HepG2 (cell line): ENCODE results near the gene FAM180A. TPM values are rescaled to one million over a fixed set of nuclear protein-coding genes. Genes with fewer than 3 reads are reported as not detected.

ENCODE experiments used
- ATAC-seq: fragments of 200-7000 bp; cut with Tn5 transposase; 3 replicates; pipeline ENCODE4 v1.9.1; 2020; ENCODE audit warnings: mild to moderate bottlenecking, moderate library complexity
- BruUV-seq: library from RNA; stranded (reverse); fragments of 400-500 nt; replicated peaks from 2 replicates; lab custom pipeline; 2021; lab: Mats Ljungman, UMichigan
- CTCF ChIA-PET: fragments of 300-600 bp; formaldehyde crosslinking; extraction: SDS; loops from one replicate; lab custom pipeline; 2021; ENCODE audit warnings: low total read pairs, inconsistent platforms, low intra/inter-chr PET ratio; lab: Yijun Ruan, JAX
- POLR2A ChIA-PET: fragments of 350-600 bp; sonication (Branson Sonifier 250); formaldehyde crosslinking; loops from one replicate; lab custom pipeline; 2020; ENCODE audit warnings: antibody characterized with exemption, inconsistent platforms; lab: Yijun Ruan, JAX
- DNase-seq: peaks from one replicate; pipeline ENCODE4 v3.0.0-alpha.2; 2015; ENCODE audit warnings: low spot score
- FAIRE-seq: peaks from 3 replicates; lab custom pipeline; 2011; peaks lifted over from hg19 to GRCh38; lab: Jason Lieb, UNC
- H2AFZ ChIP-seq: one replicate; pipeline ENCODE4 v1.6.1; 2011; ENCODE audit warnings: low read length, inconsistent platforms
- H3K27ac ChIP-seq: fragments of 300-600 bp; 3 replicates; pipeline ENCODE4 v1.8.0; 2011; ENCODE audit warnings: mixed run types, mild to moderate bottlenecking, mixed read lengths, low read length, inconsistent platforms; ENCODE audit not compliant: insufficient read depth; ENCODE audit errors: extremely low read length
- H3K27me3 ChIP-seq, 2 experiments: fragments of 200-600 bp in 1 of 2; 2 replicates in 1 of 2; 3 replicates in 1 of 2; pipeline versions ENCODE4 v1.6.0 to v1.8.0; 2011; ENCODE audit warnings: low read length in 2 of 2, mild to moderate bottlenecking in 2 of 2, moderate library complexity in 2 of 2, inconsistent platforms in 1 of 2; ENCODE audit not compliant: insufficient read depth in 2 of 2, control insufficient read depth in 1 of 2
- H3K36me3 ChIP-seq, 2 experiments: fragments of 200-600 bp in 1 of 2; replicated peaks in 1 of 2; 2 replicates in 1 of 2; 3 replicates in 1 of 2; pipeline versions ENCODE4 v1.5.1 to v1.8.0; 2011; ENCODE audit warnings: low read length in 2 of 2, inconsistent platforms in 1 of 2; ENCODE audit not compliant: insufficient read depth in 2 of 2, control insufficient read depth in 1 of 2
- H3K4me1 ChIP-seq: 2 replicates; pipeline ENCODE4 v1.5.1; 2012; ENCODE audit warnings: low read length, inconsistent platforms; ENCODE audit not compliant: insufficient read depth
- H3K4me2 ChIP-seq: 2 replicates; pipeline ENCODE4 v1.6.0; 2011; ENCODE audit warnings: low read depth, low read length, inconsistent platforms
- H3K4me3 ChIP-seq, 3 experiments: fragments of 200-600 bp in 1 of 3; sonication (generic), shearing (Covaris generic) in 1 of 3; replicated peaks in 1 of 3; 2 replicates each; pipeline ENCODE4 v1.5.1; 2011 to 2016; ENCODE audit warnings: low read length in 3 of 3, inconsistent platforms in 2 of 3, low read depth in 2 of 3, mild to moderate bottlenecking in 2 of 3, control low read depth in 1 of 3, mixed read lengths in 1 of 3; ENCODE audit not compliant: insufficient read depth in 1 of 3
- H3K79me2 ChIP-seq: one replicate; pipeline ENCODE4 v1.6.1; 2011; ENCODE audit warnings: low read length, inconsistent platforms; ENCODE audit not compliant: insufficient read depth
- H3K9ac ChIP-seq: 2 replicates; pipeline ENCODE4 v1.6.0; 2011; ENCODE audit warnings: mild to moderate bottlenecking, low read depth, low read length, inconsistent platforms; ENCODE audit not compliant: insufficient read depth
- H3K9me3 ChIP-seq: 2 replicates; pipeline ENCODE4 v1.5.1; 2012; ENCODE audit warnings: mild to moderate bottlenecking, low read length
- H4K20me1 ChIP-seq: 2 replicates; pipeline ENCODE4 v1.6.0; 2011; ENCODE audit warnings: inconsistent platforms, mild to moderate bottlenecking, low read length, moderate library complexity; ENCODE audit not compliant: insufficient read depth
- DPF2 ChIP-seq: sonication (generic); formaldehyde crosslinking; IDR thresholded peaks from 2 replicates; pipeline ENCODE4 v1.4.0; 2020; ENCODE audit warnings: mild to moderate bottlenecking, low read depth, missing genetic modification reagents, borderline replicate concordance
- ETV5 ChIP-seq: IDR thresholded peaks from 2 replicates; pipeline ENCODE4 v1.6.1; 2018; ENCODE audit warnings: missing biosample characterization, missing genetic modification reagents, inconsistent platforms, borderline replicate concordance
- FOXK1 ChIP-seq: sonication (generic); formaldehyde crosslinking; IDR thresholded peaks from 2 replicates; pipeline ENCODE4 v1.4.0; 2020; ENCODE audit warnings: low read depth, missing genetic modification reagents, borderline replicate concordance
- GPBP1L1 ChIP-seq: sonication (generic); formaldehyde crosslinking; IDR thresholded peaks from 2 replicates; pipeline ENCODE4 v1.5.0; 2020; ENCODE audit warnings: mild to moderate bottlenecking, missing genetic modification reagents
- MBNL3 ChIP-seq: fragments of 250-450 bp; sonication (Bioruptor Pico); conservative IDR thresholded peaks from 2 replicates; pipeline ENCODE4 v1.8.0; 2022; ENCODE audit warnings: mild to moderate bottlenecking, inconsistent platforms
- MED1 ChIP-seq: sonication (generic); formaldehyde crosslinking; IDR thresholded peaks from 2 replicates; pipeline ENCODE4 v1.4.0; 2020; ENCODE audit warnings: missing genetic modification reagents
- NR0B2 ChIP-seq: sonication (generic); formaldehyde crosslinking; IDR thresholded peaks from 2 replicates; pipeline ENCODE4 v1.4.0; 2020; ENCODE audit warnings: mild to moderate bottlenecking, missing genetic modification reagents
- PAX8 ChIP-seq: sonication (generic); formaldehyde crosslinking; IDR thresholded peaks from 2 replicates; pipeline ENCODE4 v1.8.0; 2022; ENCODE audit warnings: mild to moderate bottlenecking, missing genetic modification reagents, borderline replicate concordance
- POGK ChIP-seq: sonication (generic); formaldehyde crosslinking; conservative IDR thresholded peaks from 2 replicates; pipeline ENCODE4 v1.8.0; 2022; ENCODE audit warnings: mild to moderate bottlenecking, moderate library complexity, missing genetic modification reagents
- RERE ChIP-seq: IDR thresholded peaks from 2 replicates; pipeline ENCODE4 v1.6.1; 2016; ENCODE audit warnings: low read depth, missing genetic modification reagents, missing compliant biosample characterization
- ZMAT5 ChIP-seq: sonication (generic); formaldehyde crosslinking; IDR thresholded peaks from 2 replicates; pipeline ENCODE4 v1.5.0; 2020; ENCODE audit warnings: mild to moderate bottlenecking, low read depth, missing genetic modification reagents, borderline replicate concordance
- ZNF569 ChIP-seq: sonication (generic); formaldehyde crosslinking; IDR thresholded peaks from 2 replicates; pipeline ENCODE4 v1.5.0; 2020; ENCODE audit warnings: mild to moderate bottlenecking, missing genetic modification reagents, moderate library complexity, borderline replicate concordance
- ZNF670 ChIP-seq: sonication (generic); formaldehyde crosslinking; IDR thresholded peaks from 2 replicates; pipeline ENCODE4 v1.8.0; 2022; ENCODE audit warnings: mild to moderate bottlenecking, missing genetic modification reagents, borderline replicate concordance
- ZSCAN12 ChIP-seq: sonication (generic); formaldehyde crosslinking; IDR thresholded peaks from 2 replicates; pipeline ENCODE4 v1.9.0; 2021; ENCODE audit warnings: mild to moderate bottlenecking, missing genetic modification reagents
- WGBS: methylation state at CpG from one replicate; pipeline ENCODE4 v1.1.6; 2017; ENCODE audit warnings: low lambda C conversion rate; 5-methylcytosine and 5-hydroxymethylcytosine counted together
- in situ Hi-C: cut with HindIII; loops from 2 replicates; pipeline ENCODE4 v1.10.0; 2017; ENCODE audit warnings: low pct_unique_long_range_greater_than_20kb; ENCODE audit not compliant: extremely low pct_ligation_motif_present
- intact Hi-C: fragments of 100-400 bp; cut with micrococcal nuclease; formaldehyde crosslinking; loops from one replicate; pipeline ENCODE4 v1.10.0; 2022; ENCODE audit not compliant: unreplicated experiment
- polyA plus RNA-seq, 8 experiments: library from polyadenylated mRNA; depleted of rRNA in 3 of 8; stranded (reverse) in 7 of 8; unstranded in 1 of 8; fragments of >200 nt; fragmentation: Illumina TruSeq in 4 of 8; extraction: Trizol in 4 of 8; gene quantifications; 2 replicates each; pipeline versions ENCODE4 v1.2.1 to v1.2.3, GENCODE V29; 2011 to 2016; ENCODE audit warnings: low read depth in 4 of 8, missing spikeins in 1 of 8, mixed read lengths in 1 of 8; ENCODE audit not compliant: insufficient read depth in 1 of 8
- total RNA-seq, 5 experiments: library from RNA; depleted of rRNA; stranded (reverse); fragments of >200 nt; fragmentation: Illumina TruSeq; extraction: Trizol; gene quantifications; 2 replicates each; pipeline ENCODE4 v1.2.3, GENCODE V29; 2016; ENCODE audit warnings: low read depth in 1 of 5

The FAM180A gene
- total and polyA plus RNA-seq, 2 of the 13 experiments (the other 11 are each of a cell fraction or from before 2014, with no cell fraction given), result not detected

- 58% methylated on average over 14 of the region's 21 CpGs for WGBS
- no peaks in the 10 kb centered on the region for H4K20me1 ChIP-seq
- FAIRE-seq, result no peak
- H3K4me3 ChIP-seq, result no peak overlapping the region
- H3K36me3 ChIP-seq, result no peaks in the 10 kb centered on the region
- no peak overlapping the region for H3K27ac ChIP-seq
- H3K4me1 ChIP-seq, result no peaks in the 10 kb centered on the region
- no peak for DNase-seq
- no TSS peak for BruUV-seq
- in situ Hi-C loops, result no loop called here
- no peaks in the 10 kb centered on the region for H3K79me2 ChIP-seq
- intact Hi-C loops, result no loop called here
- no peak overlapping the region for H3K9ac ChIP-seq
- no peak for ATAC-seq
- no peak overlapping the region for H2AFZ ChIP-seq
- H3K9me3 ChIP-seq, result no peaks in the 10 kb centered on the region
- H3K4me2 ChIP-seq, result no peak overlapping the region
- H3K27me3 ChIP-seq, result peaks cover 2 to 29% of the 10 kb centered on the region in 2 experiments; a peak in 4 of 5 replicates
- ChIA-PET CTCF (no interaction called here), POLR2A (no interaction called here)
- TF ChIP-seq RERE, result no peak
- no peak for TF ChIP-seq ZNF670
- TF ChIP-seq NR0B2, result no peak
- TF ChIP-seq FOXK1 (CRISPR knock-in tag), result no peak
- TF ChIP-seq PAX8, result no peak
- TF ChIP-seq MBNL3 (CRISPR knock-in tag), result no peak
- no peak for TF ChIP-seq POGK (CRISPR knock-in tag)
- no peak for TF ChIP-seq GPBP1L1 (CRISPR knock-in tag)
- TF ChIP-seq DPF2 (CRISPR knock-in tag), result no peak
- no peak for TF ChIP-seq MED1 (CRISPR knock-in tag)
- TF ChIP-seq ZMAT5 (CRISPR knock-in tag), result no peak
- TF ChIP-seq ZSCAN12 (CRISPR knock-in tag), result no peak
- no peak for TF ChIP-seq ZNF569 (CRISPR knock-in tag)
- no peak for TF ChIP-seq ETV5
Measured at GRCh38 chr7:135733603-135734342, 14.8 kb downstream of the FAM180A start.
